ENCODE data around the gene KY. TPM values are rescaled to one million over a fixed set of nuclear protein-coding genes. Genes with fewer than 3 reads are reported as not detected.

KY gene
- total and polyA plus RNA-seq, 9 of the 15 experiments (the other 6 are each of a cell fraction or from before 2014, with no cell fraction given): not detected

- intact Hi-C loops (cut with micrococcal nuclease) (no loop called here), in situ Hi-C loops (cut with MboI) (no loop called here)
- WGBS (ENCODE audit: insufficient coverage, low coverage, missing lambda C conversion rate): 0% methylated on average over 14 of the region's 15 CpGs
- Histone ChIP-seq H2AFZ (ENCODE audit: low read depth, low read length) (no peak overlapping the region), H3K4me2 (ENCODE audit: insufficient read depth, low read length) (no peak overlapping the region), H3K4me3 (no peak overlapping the region), H3K79me2 (ENCODE audit: control insufficient read depth, insufficient read depth, low read length) (no peaks in the 10 kb centered on the region), H3K9me1 (ENCODE audit: control insufficient read depth, insufficient read depth, low read length) (no peaks in the 10 kb centered on the region), H3K36me3 (ENCODE audit: control insufficient read depth, insufficient read depth, low read length) (no peaks in the 10 kb centered on the region), H3K9me3 (replicated peaks; ENCODE audit: control insufficient read depth, insufficient read depth, low read depth, low read length) (no peaks in the 10 kb centered on the region), H3K4me1 (replicated peaks in 1 of 2; ENCODE audit: control insufficient read depth in 2 of 2, insufficient read depth in 2 of 2, low read length in 2 of 2) (no peaks in the 10 kb centered on the region; a peak in 1 of 5 replicates), H3K27ac (ENCODE audit: extremely low read depth, low read depth, low read length) (no peak overlapping the region), H4K20me1 (replicated peaks; ENCODE audit: control insufficient read depth, insufficient read depth, low read length) (no peaks in the 10 kb centered on the region; the same call in 1 of the 2 replicates), H3K9ac (ENCODE audit: insufficient read depth in 1 of 2, low read depth in 2 of 2, low read length in 2 of 2) (no peak overlapping the region), H3K27me3 (ENCODE audit: control insufficient read depth in 2 of 2, insufficient read depth in 2 of 2, low read length in 2 of 2) (peaks cover 0 to 17% of the 10 kb centered on the region in 2 experiments; a peak in 2 of 5 replicates)
- DNase-seq (ENCODE audit: extremely low read depth in 1 of 4, low spot score in 3 of 4) (no peak), ATAC-seq (no peak), FAIRE-seq (no peak)
- ChIA-PET CTCF (ENCODE audit: low intra/inter-chr PET ratio) (no interaction called here), POLR2A (no interaction called here)
- TF ChIP-seq ZNF224 (CRISPR knock-in tag; IDR thresholded peaks at IDR 0.05) (no peak), SPI1 (IDR thresholded peaks at IDR 0.05; ENCODE audit: borderline replicate concordance, low read depth, low read length) (no peak), ELF1 (tag; IDR thresholded peaks at IDR 0.05) (no peak), CCAR2 (IDR thresholded peaks at IDR 0.05; ENCODE audit: low read depth, low read length) (no peak), ZNF445 (CRISPR knock-in tag; IDR thresholded peaks at IDR 0.05; ENCODE audit: low read depth) (no peak), PCBP2 (IDR thresholded peaks at IDR 0.05; ENCODE audit: low read depth, low read length, poor library complexity, severe bottlenecking) (no peak), PML (IDR thresholded peaks at IDR 0.05; ENCODE audit: low read length) (no peak), BRD4 (IDR thresholded peaks at IDR 0.05) (no peak), PKNOX1 (IDR thresholded peaks at IDR 0.05) (no peak), UBTF (IDR thresholded peaks at IDR 0.05; ENCODE audit: borderline replicate concordance in 1 of 2, low read depth in 2 of 2, low read length in 2 of 2) (no peak), HNRNPK (IDR thresholded peaks at IDR 0.05; ENCODE audit: low read depth, low read length, poor library complexity, severe bottlenecking) (no peak), RBBP5 (IDR thresholded peaks at IDR 0.05; ENCODE audit: borderline replicate concordance, insufficient read depth, low read length, poor library complexity, severe bottlenecking) (no peak), MAZ (CRISPR knock-in tag; conservative IDR thresholded peaks at IDR 0.05 in 1 of 2, IDR thresholded peaks at IDR 0.05 in 1 of 2) (no peak), PHF8 (IDR thresholded peaks at IDR 0.05; ENCODE audit: borderline replicate concordance, low read length) (no peak), MYC (IDR thresholded peaks at IDR 0.05; ENCODE audit: low read depth, low read length) (no peak), MYC (CRISPR knock-in tag; IDR thresholded peaks at IDR 0.05; ENCODE audit: borderline replicate concordance, low read depth) (no peak)
- BruUV-seq (replicated peaks): no TSS peak
Observed at GRCh38 chr3:134647902-134648760, 2.7 kb downstream of the KY start.

All from K562 (cell line).